Sciatic nerve (tissue), 2 donors: Measurements from ENCODE around the gene LIMCH1. TPM values are rescaled to one million over a fixed set of nuclear protein-coding genes. Genes with fewer than 3 reads are reported as not detected.

Experiments
- ATAC-seq: fragments of 200-7000 bp; cut with Tn5 transposase; one replicate; pipeline ENCODE4 v1.9.1; 2020; ENCODE audit warnings: mild to moderate bottlenecking, moderate library complexity
- DNase-seq: peaks from one replicate; pipeline ENCODE4 v3.0.0-alpha.2; 2020; ENCODE audit warnings: low spot score
- intact Hi-C: fragments of 100-400 bp; cut with DNase I; formaldehyde crosslinking; loops from one replicate; pipeline ENCODE4 v1.14.2; 2022
- total RNA-seq: library from RNA; stranded (reverse); fragmentation: NEBNext Ultra II Directional; extraction: Animal tissue kit (Norgen Biotek cat#: 25700); gene quantifications from one replicate; pipeline ENCODE4 v1.2.1, GENCODE V29; 2021
- donor health status: DM: no; HTN: no; CAD: no.
- donor health status: DM: no; HTN: no; CAD: no.

Gene LIMCH1
- total RNA-seq, 1 donor from 2014 or later: 195 TPM

- intact Hi-C loops: no loop called here
- no peak for DNase-seq
- no peak for ATAC-seq
Observed at GRCh38 chr4:41528512-41529205, 9.3 kb upstream of the LIMCH1 start.

GRCh38 chr4:41530741-41531140 lies 7.2 kb upstream of the LIMCH1 start:
- ATAC-seq (no peak), DNase-seq (no peak)
- intact Hi-C loops: no loop called here

GRCh38 chr4:41532336-41532735 lies 5.6 kb upstream of the LIMCH1 start:
- intact Hi-C loops: no loop called here
- DNase-seq: no peak
- no peak for ATAC-seq

DNA sequence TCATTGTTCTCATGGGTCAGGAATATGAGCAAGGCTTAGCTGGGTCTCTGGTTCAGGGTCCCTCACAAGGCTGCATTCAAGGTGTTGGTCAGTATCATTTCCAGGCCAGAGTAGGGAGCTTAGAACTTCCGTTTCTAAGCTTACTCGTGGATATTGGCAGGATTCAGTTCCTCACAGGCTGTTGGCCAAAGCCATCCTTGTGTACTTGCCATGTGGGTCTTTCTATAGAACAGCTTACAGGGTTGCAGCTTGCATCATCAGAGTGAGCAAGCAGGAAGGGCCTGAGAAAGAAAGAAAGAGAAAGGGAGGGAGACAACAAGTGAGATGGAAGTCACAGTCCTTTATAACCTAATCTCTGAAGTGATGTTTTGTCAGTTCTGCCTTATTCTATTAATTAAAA lies 5.1 kb upstream of the LIMCH1 start:
- intact Hi-C loops: no loop called here

GRCh38 chr4:41533680-41534079 lies 4.3 kb upstream of the LIMCH1 start:
- no peak for ATAC-seq
- no peak for DNase-seq
- intact Hi-C loops: no loop called here

More for the DNA sequence above, 5.1 kb upstream of the LIMCH1 start:
- ATAC-seq (no peak), DNase-seq (no peak)

GRCh38 chr4:41534404-41534803 lies 3.6 kb upstream of the LIMCH1 start:
- intact Hi-C loops: no loop called here
- no peak for DNase-seq
- no peak for ATAC-seq

- intact Hi-C loops: no loop called here
- ATAC-seq (no peak), DNase-seq (no peak)
Observed at GRCh38 chr4:41535911-41536371, 2.0 kb upstream of the LIMCH1 start.

GRCh38 chr4:41537292-41537890 lies 566 bp upstream of the LIMCH1 start:
- ATAC-seq (no peak), DNase-seq (no peak)
- intact Hi-C loops: no loop called here

GRCh38 chr4:41538887-41539498 lies 1.0 kb downstream of the LIMCH1 start:
- intact Hi-C loops: no loop called here
- ATAC-seq (peak; percentile 44), DNase-seq (no peak)

- intact Hi-C loops: no loop called here
- ATAC-seq (no peak), DNase-seq (no peak)
Observed at GRCh38 chr4:41539711-41540110, 1.8 kb downstream of the LIMCH1 start.

DNA sequence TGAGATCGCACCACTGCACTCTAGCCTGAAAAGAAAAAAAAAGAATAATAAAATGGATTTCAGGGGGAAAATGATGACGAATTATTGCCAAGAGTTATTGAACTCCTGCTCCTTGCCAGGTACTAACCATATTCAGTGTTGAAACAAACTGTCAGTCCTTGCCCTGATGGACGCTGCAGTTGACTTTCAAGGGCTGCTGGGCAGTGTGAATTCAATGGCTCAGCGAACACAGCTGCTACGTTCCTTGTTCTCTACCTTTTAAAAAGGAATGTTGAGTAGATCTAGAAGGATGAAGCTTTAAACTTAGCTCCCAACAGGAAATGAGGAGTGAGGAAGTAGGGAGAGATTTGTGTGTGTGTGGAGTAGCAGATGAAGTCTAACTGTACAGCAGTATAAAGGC lies 2.7 kb downstream of the LIMCH1 start:
- DNase-seq (no peak), ATAC-seq (no peak)
- intact Hi-C loops: no loop called here

GRCh38 chr4:41541687-41542094 lies 3.7 kb downstream of the LIMCH1 start:
- ATAC-seq (peak; percentile 70), DNase-seq (no peak)

DNA sequence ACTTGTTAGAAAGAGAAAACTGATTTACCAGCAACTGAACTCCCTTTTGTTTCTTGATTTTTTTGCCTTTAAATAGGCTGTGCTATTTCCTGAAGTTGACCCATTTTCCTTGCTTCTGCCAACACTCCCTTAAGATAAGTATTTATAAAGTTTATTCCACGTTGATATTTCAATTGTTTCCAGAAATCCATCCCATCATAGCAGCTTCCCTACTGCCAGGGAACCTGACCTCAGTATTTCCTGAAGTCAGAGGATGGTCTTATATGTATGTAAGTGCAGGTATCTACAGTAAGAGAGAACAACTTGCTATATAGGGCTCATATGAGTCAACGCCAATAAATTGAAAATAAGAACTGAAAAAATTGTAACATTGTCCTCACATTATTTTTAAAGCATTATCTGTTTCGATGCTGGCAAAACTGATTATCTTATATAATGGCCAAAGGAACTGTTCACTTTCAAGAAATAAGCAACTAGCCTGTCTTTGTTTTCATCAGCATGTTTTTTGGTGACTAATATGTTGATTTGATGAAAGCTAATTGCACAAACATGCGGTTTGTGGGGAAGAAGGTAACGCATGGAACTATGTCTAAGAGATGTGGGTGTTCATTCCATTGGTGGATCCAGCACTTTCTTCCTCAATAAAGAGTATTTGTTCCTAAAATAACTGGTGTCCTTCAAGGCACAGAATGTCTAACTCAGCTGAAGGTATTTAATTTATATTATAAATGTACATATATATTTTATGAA lies 4.7 kb downstream of the LIMCH1 start:
- ATAC-seq (no peak), DNase-seq (no peak)
- intact Hi-C loops: no loop called here

More at GRCh38 chr4:41541687-41542094, 3.7 kb downstream of the LIMCH1 start:
- intact Hi-C loops: no loop called here

GRCh38 chr4:41545238-41545637 lies 7.3 kb downstream of the LIMCH1 start:
- intact Hi-C loops: no loop called here
- ATAC-seq (no peak), DNase-seq (no peak)

GRCh38 chr4:41546638-41547037 lies 8.7 kb downstream of the LIMCH1 start:
- ATAC-seq (no peak), DNase-seq (no peak)
- intact Hi-C loops: no loop called here

- DNase-seq (no peak), ATAC-seq (no peak)
- intact Hi-C loops: no loop called here
Observed at GRCh38 chr4:41548305-41548880, 10.4 kb downstream of the LIMCH1 start.

DNA sequence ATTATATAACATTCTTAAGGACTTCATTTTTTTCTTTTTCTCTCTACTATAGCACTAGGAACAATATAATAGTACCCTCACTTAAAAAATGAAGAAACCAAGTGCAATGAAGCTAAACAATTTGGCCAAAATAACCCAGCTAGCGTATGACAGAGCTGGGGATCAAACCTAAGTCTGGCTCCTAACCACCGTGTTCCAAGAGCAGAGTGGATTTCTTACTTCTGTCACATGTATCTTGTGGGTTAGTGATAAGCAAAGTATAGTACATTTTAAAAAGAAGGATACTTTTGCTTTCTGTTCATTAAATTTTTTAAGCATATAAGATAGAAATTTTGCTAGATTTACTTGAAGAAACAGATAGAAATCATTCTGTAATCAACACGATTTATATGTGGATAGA lies 11.5 kb downstream of the LIMCH1 start:
- ATAC-seq (no peak), DNase-seq (no peak)
- intact Hi-C loops: no loop called here

GRCh38 chr4:41550308-41550707 lies 12.4 kb downstream of the LIMCH1 start:
- ATAC-seq: no peak
- no peak for DNase-seq
- intact Hi-C loops: no loop called here

GRCh38 chr4:41551536-41551935 lies 13.6 kb downstream of the LIMCH1 start:
- intact Hi-C loops: no loop called here
- no peak for ATAC-seq

More at GRCh38 chr4:41551536-41551935, 13.6 kb downstream of the LIMCH1 start:
- no peak for DNase-seq
